ENCODE measurements around the gene CORO7. TPM values are rescaled to one million over a fixed set of nuclear protein-coding genes. Genes with fewer than 3 reads are reported as not detected.

CORO7 gene
- total and polyA plus RNA-seq, 10 donors, result 29.7 to 177 (median 117) TPM

- H3K9me3 ChIP-seq, result no peaks in the 10 kb centered on the region
- peaks cover 0 to 31% (median 19%) of the 10 kb centered on the region in 7 donors for H3K27me3 ChIP-seq (replicated peaks in 1 of 7)
- H3K36me3 ChIP-seq, result no peaks in the 10 kb centered on the region
- WGBS, 5 donors, result 48 to 64% (median 54%) methylated on average over 6 to 11 of the region's 11 CpGs
- intact Hi-C loops (cut with DNase I; ENCODE audit: low total_unique reads), result no loop called here
- no peak for TF ChIP-seq POLR2A (IDR thresholded peaks at IDR 0.05)
- TF ChIP-seq CTCF (IDR thresholded peaks at IDR 0.05 in 8 of 11, conservative IDR thresholded peaks at IDR 0.05 in 3 of 11), result peak; percentile 28 to 75 (median 64)
- no peak overlapping the region for H3K4me3 ChIP-seq
- H3K27ac ChIP-seq, result peak overlapping the region in 1 of 8 donors; percentile 16
- peaks cover 10 to 65% (median 35%) of the 10 kb centered on the region in 6 donors for H3K4me1 ChIP-seq
- DNase-seq, result peak; percentile 89
These were observed 106.5 kb downstream of the CORO7 start for GRCh38 chr16:4309833-4310266.

GRCh38 chr16:4309102-4309832, 107.1 kb downstream of the CORO7 start:
- peaks cover 7 to 63% (median 30%) of the 10 kb centered on the region in 6 donors for H3K4me1 ChIP-seq
- H3K27me3 ChIP-seq (replicated peaks in 1 of 7), result peaks cover 0 to 25% (median 14%) of the 10 kb centered on the region in 7 donors
- no peaks in the 10 kb centered on the region for H3K9me3 ChIP-seq
- H3K36me3 ChIP-seq, result no peaks in the 10 kb centered on the region
- no peak for DNase-seq
- peak overlapping the region in 1 of 8 donors; percentile 16 for H3K27ac ChIP-seq
- H3K4me3 ChIP-seq, result no peak overlapping the region
- no peak for TF ChIP-seq POLR2A (IDR thresholded peaks at IDR 0.05)
- TF ChIP-seq CTCF (IDR thresholded peaks at IDR 0.05 in 8 of 11, conservative IDR thresholded peaks at IDR 0.05 in 3 of 11), result no peak
- TF ChIP-seq POLR2AphosphoS5 (IDR thresholded peaks at IDR 0.05), result no peak
- intact Hi-C loops (cut with DNase I; ENCODE audit: low total_unique reads), result no loop called here
- WGBS, 5 donors, result 84 to 90% (median 86%) methylated on average over 13 to 14 of the region's 14 CpGs

DNA sequence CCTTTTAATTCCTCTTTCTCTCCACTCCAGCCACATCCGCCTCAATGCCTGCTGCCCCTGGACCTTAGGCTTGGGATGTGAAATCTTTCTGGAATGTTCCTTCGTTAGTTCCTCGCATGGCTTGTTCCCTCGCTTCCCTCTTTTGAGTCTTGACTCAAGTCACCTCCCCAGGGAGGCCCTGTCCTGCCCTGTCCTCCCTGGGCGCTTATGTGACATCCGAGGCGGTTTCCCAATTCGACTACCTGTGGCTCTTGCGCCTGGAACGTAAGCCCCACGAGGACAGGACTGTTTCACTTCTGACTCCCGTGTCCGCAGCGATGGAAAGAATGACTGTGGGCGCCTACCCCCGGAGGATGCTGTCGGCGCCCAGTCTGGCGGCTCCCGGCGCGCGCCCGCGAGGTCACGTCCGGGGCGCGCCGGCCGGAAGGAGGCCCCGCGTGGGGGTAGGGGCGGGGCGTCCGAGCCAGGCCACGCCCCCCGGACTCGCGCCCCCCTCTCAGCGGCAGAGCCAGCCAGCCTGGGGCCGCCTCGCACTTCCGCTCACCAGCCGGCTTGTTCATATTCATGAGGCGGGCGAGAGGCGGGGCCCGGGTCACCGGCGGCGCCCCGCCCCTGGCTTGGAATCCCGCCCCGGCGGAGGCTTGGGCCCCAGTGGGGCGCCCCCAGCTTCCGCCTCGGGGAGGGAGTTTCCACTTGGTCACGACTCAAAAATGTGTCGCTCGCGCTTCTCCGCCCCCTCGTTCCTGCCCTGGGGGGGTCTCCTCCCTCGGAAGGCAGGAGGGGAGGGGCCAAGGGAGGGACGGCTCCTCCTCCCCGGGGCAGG, 109.0 kb downstream of the CORO7 start:
- H3K9me3 ChIP-seq, result no peaks in the 10 kb centered on the region
- H3K27me3 ChIP-seq (replicated peaks in 1 of 7), result peaks cover 0 to 7% (median 0%) of the 10 kb centered on the region in 7 donors
- intact Hi-C loops (cut with DNase I; ENCODE audit: low total_unique reads), result no loop called here
- H3K4me1 ChIP-seq, result peaks cover 7 to 58% (median 23%) of the 10 kb centered on the region in 6 donors
- TF ChIP-seq CTCF (IDR thresholded peaks at IDR 0.05 in 8 of 11, conservative IDR thresholded peaks at IDR 0.05 in 3 of 11) (peak in 5 of 11 experiments; percentile 24 to 49 (median 44)), POLR2A (IDR thresholded peaks at IDR 0.05) (peak in 1 of 3 donors; percentile 26), POLR2AphosphoS5 (IDR thresholded peaks at IDR 0.05) (peak; percentile 71 to 82 (median 73))
- H3K27ac ChIP-seq, result peak overlapping the region; percentile 77 to 93 (median 87)
- peaks cover 0 to 4% (median 0%) of the 10 kb centered on the region in 6 donors for H3K36me3 ChIP-seq
- H3K4me3 ChIP-seq, result peak overlapping the region; percentile 48 to 76 (median 53)
- DNase-seq, result peak; percentile 99
- 3 to 13% (median 4%) methylated on average over 15 to 68 of the region's 68 CpGs for WGBS, 5 donors
